SK-N-SH treated with all-trans-retinoic acid at 6 μM for 48 hours (cell line): ENCODE measurements around the gene SRRD.

Source experiments
- ATAC-seq: fragments of 200-7000 bp; cut with Tn5 transposase; 3 replicates; pipeline ENCODE4 v1.9.1; 2020; ENCODE audit warnings: mild to moderate bottlenecking, moderate library complexity
- ARNTL ChIP-seq: fragments of 450-650 bp; formaldehyde crosslinking; IDR thresholded peaks from 2 replicates; pipeline ENCODE4 v1.5.0; 2020; ENCODE audit warnings: low read depth, mild to moderate bottlenecking, moderate library complexity, borderline replicate concordance
- BACH2 ChIP-seq: fragments of 250-450 bp; sonication (Bioruptor Pico); IDR thresholded peaks from 2 replicates; pipeline ENCODE4 v1.9.0; 2021; ENCODE audit warnings: mild to moderate bottlenecking, borderline replicate concordance
- CSDC2 ChIP-seq: fragments of 250-450 bp; sonication (Bioruptor Pico); IDR thresholded peaks from 2 replicates; pipeline ENCODE4 v1.5.0; 2020; ENCODE audit warnings: mild to moderate bottlenecking, moderate library complexity
- ESRRG ChIP-seq: fragments of 250-450 bp; sonication (Bioruptor Pico); IDR thresholded peaks from 2 replicates; pipeline ENCODE4 v1.6.1; 2021; ENCODE audit warnings: mild to moderate bottlenecking
- GLIS3 ChIP-seq: fragments of 250-450 bp; sonication (Bioruptor Pico); IDR thresholded peaks from 2 replicates; pipeline ENCODE4 v1.5.0; 2020; ENCODE audit warnings: mild to moderate bottlenecking, moderate library complexity
- ISL1 ChIP-seq: fragments of 250-450 bp; sonication (Bioruptor Pico); IDR thresholded peaks from 2 replicates; pipeline ENCODE4 v2.1.2; 2022; ENCODE audit warnings: mild to moderate bottlenecking, moderate library complexity
- OSR1 ChIP-seq: fragments of 250-450 bp; sonication (Bioruptor Pico); IDR thresholded peaks from 2 replicates; pipeline ENCODE4 v1.8.0; 2022; ENCODE audit warnings: moderate library complexity, mild to moderate bottlenecking, inconsistent platforms
- PPARA ChIP-seq: fragments of 250-450 bp; sonication (Bioruptor Pico); IDR thresholded peaks from 2 replicates; pipeline ENCODE4 v1.5.0; 2020; ENCODE audit warnings: mild to moderate bottlenecking, borderline replicate concordance
- RARB ChIP-seq: fragments of 250-450 bp; sonication (Bioruptor Pico); IDR thresholded peaks from 2 replicates; pipeline ENCODE4 v1.8.0; 2021; ENCODE audit warnings: mild to moderate bottlenecking, moderate library complexity
- SNAI2 ChIP-seq: fragments of 250-450 bp; sonication (Bioruptor Pico); IDR thresholded peaks from 2 replicates; pipeline ENCODE4 v1.5.0; 2020; ENCODE audit warnings: mild to moderate bottlenecking, moderate library complexity
- TCF4 ChIP-seq: fragments of 250-450 bp; sonication (Bioruptor Pico); IDR thresholded peaks from 2 replicates; pipeline ENCODE4 v1.8.0; 2021; ENCODE audit warnings: mild to moderate bottlenecking, moderate library complexity, borderline replicate concordance
- TOX ChIP-seq: fragments of 250-450 bp; sonication (Bioruptor Pico); IDR thresholded peaks from 2 replicates; pipeline ENCODE4 v1.8.0; 2021; ENCODE audit warnings: mild to moderate bottlenecking, moderate library complexity, borderline replicate concordance
- ZC3H10 ChIP-seq: fragments of 250-450 bp; sonication (Bioruptor Pico); IDR thresholded peaks from 2 replicates; pipeline ENCODE4 v1.5.1; 2021; ENCODE audit warnings: mild to moderate bottlenecking, moderate library complexity
- ZFP3 ChIP-seq: fragments of 250-450 bp; sonication (Bioruptor Pico); IDR thresholded peaks from 2 replicates; pipeline ENCODE4 v1.5.0; 2020; ENCODE audit warnings: mild to moderate bottlenecking, moderate library complexity
- ZFP30 ChIP-seq: fragments of 450-650 bp; formaldehyde crosslinking; IDR thresholded peaks from 2 replicates; pipeline ENCODE4 v1.5.0; 2022; ENCODE audit warnings: mild to moderate bottlenecking, moderate library complexity
- ZNF565 ChIP-seq: fragments of 450-650 bp; formaldehyde crosslinking; conservative IDR thresholded peaks from 2 replicates; pipeline ENCODE4 v1.5.0; 2020; ENCODE audit warnings: low read depth, mild to moderate bottlenecking, moderate library complexity
- ZNF70 ChIP-seq: fragments of 450-650 bp; formaldehyde crosslinking; IDR thresholded peaks from 2 replicates; pipeline ENCODE4 v1.5.0; 2020; ENCODE audit warnings: mild to moderate bottlenecking, moderate library complexity
- ZNF8 ChIP-seq: fragments of 450-650 bp; formaldehyde crosslinking; IDR thresholded peaks from 2 replicates; pipeline ENCODE4 v1.5.0; 2020; ENCODE audit warnings: mild to moderate bottlenecking, moderate library complexity
- TF ChIP-seq, protein P1 (sequence below): fragments of 250-450 bp; sonication (Bioruptor Pico); IDR thresholded peaks from 2 replicates; pipeline ENCODE4 v1.5.0; 2020; ENCODE audit warnings: mild to moderate bottlenecking, moderate library complexity
- TF ChIP-seq, protein P2 (sequence below): fragments of 250-450 bp; sonication (Bioruptor Pico); IDR thresholded peaks from 2 replicates; pipeline ENCODE4 v1.5.1; 2021; ENCODE audit warnings: mild to moderate bottlenecking, moderate library complexity
- TF ChIP-seq, protein P3 (sequence below): fragments of 250-450 bp; sonication (Bioruptor Pico); IDR thresholded peaks from 2 replicates; pipeline ENCODE4 v1.8.0; 2020; ENCODE audit warnings: mild to moderate bottlenecking, moderate library complexity, borderline replicate concordance
- TF ChIP-seq, protein P4 (sequence below): fragments of 250-450 bp; sonication (Bioruptor Pico); IDR thresholded peaks from 2 replicates; pipeline ENCODE4 v1.8.0; 2021; ENCODE audit warnings: low read depth, mild to moderate bottlenecking, moderate library complexity, borderline replicate concordance
- TF ChIP-seq, protein P5 (sequence below): fragments of 250-450 bp; sonication (Bioruptor Pico); IDR thresholded peaks from 2 replicates; pipeline ENCODE4 v1.5.1; 2020; ENCODE audit warnings: low read depth, mild to moderate bottlenecking, moderate library complexity

Gene SRRD

DNA sequence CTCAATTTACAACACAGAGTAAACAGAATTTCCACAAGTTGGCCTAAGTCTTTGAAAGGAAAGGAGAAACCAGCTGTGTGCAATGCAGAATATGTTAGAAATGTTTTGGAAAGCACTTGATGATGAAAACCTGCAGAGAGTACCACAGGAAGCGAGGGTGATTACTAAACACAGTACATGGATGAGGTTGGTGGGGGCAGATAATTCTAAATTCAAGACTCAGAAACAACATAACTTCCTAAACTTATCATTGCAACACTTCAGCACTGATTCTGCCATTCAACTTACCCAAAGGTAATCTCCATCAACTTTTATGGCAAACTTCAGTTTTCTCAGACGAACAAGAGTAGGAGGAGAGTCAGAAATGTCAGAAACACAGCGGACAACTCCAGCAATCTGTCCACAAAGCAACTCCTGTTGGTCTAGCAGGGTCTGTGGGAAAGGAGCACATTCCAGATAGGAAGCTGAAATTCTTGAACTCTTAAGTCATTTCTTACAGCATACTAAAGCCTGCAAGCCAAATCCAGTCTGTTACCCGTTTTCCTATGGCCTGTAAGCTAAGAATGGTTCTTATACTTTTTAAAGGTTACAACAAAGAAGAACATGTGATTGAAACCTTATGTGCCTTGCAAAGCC lies 6.9 kb upstream of the SRRD start:
- ATAC-seq, result peak; percentile 21; the same call in 1 of the 3 replicates
- TF ChIP-seq RARB (CRISPR knock-in tag), result no peak
- TF ChIP-seq SNAI2 (CRISPR knock-in tag), result no peak
- TF ChIP-seq GLIS3 (CRISPR knock-in tag), result no peak

DNA sequence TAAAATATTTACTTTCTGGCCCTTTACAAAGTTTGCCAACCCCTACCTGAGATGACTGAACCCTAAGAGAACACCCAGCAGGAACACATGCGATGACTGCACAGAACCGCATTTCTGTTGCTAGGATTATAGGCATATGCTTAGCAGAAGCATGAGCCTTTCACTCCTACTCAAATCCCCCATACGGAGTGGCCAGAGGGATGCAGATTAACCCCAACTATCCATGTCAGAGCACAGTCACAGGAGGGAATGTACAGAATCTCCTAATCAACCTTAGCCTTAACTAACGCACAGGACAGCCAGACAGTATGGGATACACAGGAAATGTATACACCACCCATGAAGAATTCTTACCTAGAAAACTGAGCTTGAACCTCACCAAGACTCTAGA lies 6.3 kb upstream of the SRRD start:
- no peak for TF ChIP-seq ISL1 (CRISPR knock-in tag)
- TF ChIP-seq ESRRG (CRISPR knock-in tag), result no peak
- no peak for TF ChIP-seq ARNTL
- TF ChIP-seq TOX, result no peak
- TF ChIP-seq, protein P1, sequence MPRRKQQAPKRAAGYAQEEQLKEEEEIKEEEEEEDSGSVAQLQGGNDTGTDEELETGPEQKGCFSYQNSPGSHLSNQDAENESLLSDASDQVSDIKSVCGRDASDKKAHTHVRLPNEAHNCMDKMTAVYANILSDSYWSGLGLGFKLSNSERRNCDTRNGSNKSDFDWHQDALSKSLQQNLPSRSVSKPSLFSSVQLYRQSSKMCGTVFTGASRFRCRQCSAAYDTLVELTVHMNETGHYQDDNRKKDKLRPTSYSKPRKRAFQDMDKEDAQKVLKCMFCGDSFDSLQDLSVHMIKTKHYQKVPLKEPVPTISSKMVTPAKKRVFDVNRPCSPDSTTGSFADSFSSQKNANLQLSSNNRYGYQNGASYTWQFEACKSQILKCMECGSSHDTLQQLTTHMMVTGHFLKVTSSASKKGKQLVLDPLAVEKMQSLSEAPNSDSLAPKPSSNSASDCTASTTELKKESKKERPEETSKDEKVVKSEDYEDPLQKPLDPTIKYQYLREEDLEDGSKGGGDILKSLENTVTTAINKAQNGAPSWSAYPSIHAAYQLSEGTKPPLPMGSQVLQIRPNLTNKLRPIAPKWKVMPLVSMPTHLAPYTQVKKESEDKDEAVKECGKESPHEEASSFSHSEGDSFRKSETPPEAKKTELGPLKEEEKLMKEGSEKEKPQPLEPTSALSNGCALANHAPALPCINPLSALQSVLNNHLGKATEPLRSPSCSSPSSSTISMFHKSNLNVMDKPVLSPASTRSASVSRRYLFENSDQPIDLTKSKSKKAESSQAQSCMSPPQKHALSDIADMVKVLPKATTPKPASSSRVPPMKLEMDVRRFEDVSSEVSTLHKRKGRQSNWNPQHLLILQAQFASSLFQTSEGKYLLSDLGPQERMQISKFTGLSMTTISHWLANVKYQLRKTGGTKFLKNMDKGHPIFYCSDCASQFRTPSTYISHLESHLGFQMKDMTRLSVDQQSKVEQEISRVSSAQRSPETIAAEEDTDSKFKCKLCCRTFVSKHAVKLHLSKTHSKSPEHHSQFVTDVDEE, result no peak
- TF ChIP-seq OSR1, result no peak
- TF ChIP-seq, protein P2, sequence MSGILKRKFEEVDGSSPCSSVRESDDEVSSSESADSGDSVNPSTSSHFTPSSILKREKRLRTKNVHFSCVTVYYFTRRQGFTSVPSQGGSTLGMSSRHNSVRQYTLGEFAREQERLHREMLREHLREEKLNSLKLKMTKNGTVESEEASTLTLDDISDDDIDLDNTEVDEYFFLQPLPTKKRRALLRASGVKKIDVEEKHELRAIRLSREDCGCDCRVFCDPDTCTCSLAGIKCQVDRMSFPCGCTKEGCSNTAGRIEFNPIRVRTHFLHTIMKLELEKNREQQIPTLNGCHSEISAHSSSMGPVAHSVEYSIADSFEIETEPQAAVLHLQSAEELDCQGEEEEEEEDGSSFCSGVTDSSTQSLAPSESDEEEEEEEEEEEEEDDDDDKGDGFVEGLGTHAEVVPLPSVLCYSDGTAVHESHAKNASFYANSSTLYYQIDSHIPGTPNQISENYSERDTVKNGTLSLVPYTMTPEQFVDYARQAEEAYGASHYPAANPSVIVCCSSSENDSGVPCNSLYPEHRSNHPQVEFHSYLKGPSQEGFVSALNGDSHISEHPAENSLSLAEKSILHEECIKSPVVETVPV (CRISPR knock-in tag), result no peak
- no peak for TF ChIP-seq TCF4 (CRISPR knock-in tag)
- TF ChIP-seq GLIS3 (CRISPR knock-in tag), result no peak
- TF ChIP-seq, protein P3, sequence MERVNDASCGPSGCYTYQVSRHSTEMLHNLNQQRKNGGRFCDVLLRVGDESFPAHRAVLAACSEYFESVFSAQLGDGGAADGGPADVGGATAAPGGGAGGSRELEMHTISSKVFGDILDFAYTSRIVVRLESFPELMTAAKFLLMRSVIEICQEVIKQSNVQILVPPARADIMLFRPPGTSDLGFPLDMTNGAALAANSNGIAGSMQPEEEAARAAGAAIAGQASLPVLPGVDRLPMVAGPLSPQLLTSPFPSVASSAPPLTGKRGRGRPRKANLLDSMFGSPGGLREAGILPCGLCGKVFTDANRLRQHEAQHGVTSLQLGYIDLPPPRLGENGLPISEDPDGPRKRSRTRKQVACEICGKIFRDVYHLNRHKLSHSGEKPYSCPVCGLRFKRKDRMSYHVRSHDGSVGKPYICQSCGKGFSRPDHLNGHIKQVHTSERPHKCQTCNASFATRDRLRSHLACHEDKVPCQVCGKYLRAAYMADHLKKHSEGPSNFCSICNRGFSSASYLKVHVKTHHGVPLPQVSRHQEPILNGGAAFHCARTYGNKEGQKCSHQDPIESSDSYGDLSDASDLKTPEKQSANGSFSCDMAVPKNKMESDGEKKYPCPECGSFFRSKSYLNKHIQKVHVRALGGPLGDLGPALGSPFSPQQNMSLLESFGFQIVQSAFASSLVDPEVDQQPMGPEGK, result no peak
- TF ChIP-seq ZFP30 (CRISPR knock-in tag), result no peak
- TF ChIP-seq BACH2, result no peak
- TF ChIP-seq PPARA (CRISPR knock-in tag), result no peak
- TF ChIP-seq, protein P4, sequence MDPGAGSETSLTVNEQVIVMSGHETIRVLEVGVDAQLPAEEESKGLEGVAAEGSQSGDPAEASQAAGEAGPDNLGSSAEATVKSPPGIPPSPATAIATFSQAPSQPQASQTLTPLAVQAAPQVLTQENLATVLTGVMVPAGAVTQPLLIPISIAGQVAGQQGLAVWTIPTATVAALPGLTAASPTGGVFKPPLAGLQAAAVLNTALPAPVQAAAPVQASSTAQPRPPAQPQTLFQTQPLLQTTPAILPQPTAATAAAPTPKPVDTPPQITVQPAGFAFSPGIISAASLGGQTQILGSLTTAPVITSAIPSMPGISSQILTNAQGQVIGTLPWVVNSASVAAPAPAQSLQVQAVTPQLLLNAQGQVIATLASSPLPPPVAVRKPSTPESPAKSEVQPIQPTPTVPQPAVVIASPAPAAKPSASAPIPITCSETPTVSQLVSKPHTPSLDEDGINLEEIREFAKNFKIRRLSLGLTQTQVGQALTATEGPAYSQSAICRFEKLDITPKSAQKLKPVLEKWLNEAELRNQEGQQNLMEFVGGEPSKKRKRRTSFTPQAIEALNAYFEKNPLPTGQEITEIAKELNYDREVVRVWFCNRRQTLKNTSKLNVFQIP (CRISPR knock-in tag), result no peak
- TF ChIP-seq RARB (CRISPR knock-in tag), result no peak
- TF ChIP-seq ZNF565 (CRISPR knock-in tag), result no peak
- no peak for TF ChIP-seq CSDC2 (CRISPR knock-in tag)
- TF ChIP-seq ZNF70 (CRISPR knock-in tag), result no peak
- no peak for TF ChIP-seq ZC3H10
- no peak for TF ChIP-seq ZNF8 (CRISPR knock-in tag)
- no peak for ATAC-seq

DNA sequence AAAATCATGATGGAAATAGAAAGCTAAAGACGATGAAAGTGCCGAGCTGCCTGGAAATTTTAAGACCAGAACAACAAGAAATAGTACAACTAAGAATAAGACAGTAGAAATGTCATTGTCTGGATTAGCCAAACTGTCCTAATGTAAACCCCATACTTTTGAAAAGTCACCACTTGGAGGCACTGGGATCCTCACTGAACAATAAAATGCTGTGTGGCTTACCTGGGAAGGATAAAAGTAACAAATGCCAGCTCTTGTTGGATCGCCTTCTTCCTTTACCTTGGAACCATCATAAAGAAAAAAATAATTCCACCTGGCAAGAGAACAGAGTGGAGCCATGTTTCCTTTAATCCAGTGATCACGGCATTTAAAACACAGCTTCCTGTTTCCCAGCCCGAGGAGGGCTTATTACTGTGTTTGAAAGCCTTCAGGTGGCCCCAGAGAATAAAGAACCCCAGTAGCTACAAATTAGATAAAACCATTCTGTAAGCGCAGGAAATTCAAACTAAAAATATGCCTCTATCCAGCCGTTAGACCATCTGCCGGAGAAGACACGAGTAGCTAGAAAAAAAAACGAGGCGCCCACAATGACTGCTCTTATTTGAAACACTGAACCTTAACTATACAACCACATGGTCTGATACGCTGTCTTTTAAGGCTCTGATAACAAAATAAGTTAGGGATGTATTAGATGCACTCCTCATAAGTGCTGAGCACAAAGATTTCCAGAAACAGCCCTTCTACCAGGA lies 4.5 kb upstream of the SRRD start:
- TF ChIP-seq ZNF565 (CRISPR knock-in tag) (no peak), CSDC2 (CRISPR knock-in tag) (no peak), RARB (CRISPR knock-in tag) (no peak), TOX (no peak), PPARA (CRISPR knock-in tag) (no peak), BACH2 (no peak), TCF4 (CRISPR knock-in tag) (no peak), ZFP3 (no peak), GLIS3 (CRISPR knock-in tag) (no peak)
- TF ChIP-seq, protein P1, result no peak
- TF ChIP-seq, protein P5, sequence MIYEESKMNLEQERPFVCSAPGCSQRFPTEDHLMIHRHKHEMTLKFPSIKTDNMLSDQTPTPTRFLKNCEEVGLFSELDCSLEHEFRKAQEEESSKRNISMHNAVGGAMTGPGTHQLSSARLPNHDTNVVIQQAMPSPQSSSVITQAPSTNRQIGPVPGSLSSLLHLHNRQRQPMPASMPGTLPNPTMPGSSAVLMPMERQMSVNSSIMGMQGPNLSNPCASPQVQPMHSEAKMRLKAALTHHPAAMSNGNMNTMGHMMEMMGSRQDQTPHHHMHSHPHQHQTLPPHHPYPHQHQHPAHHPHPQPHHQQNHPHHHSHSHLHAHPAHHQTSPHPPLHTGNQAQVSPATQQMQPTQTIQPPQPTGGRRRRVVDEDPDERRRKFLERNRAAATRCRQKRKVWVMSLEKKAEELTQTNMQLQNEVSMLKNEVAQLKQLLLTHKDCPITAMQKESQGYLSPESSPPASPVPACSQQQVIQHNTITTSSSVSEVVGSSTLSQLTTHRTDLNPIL (CRISPR knock-in tag), result no peak
- ATAC-seq, result no peak
